ENCODE measurements around the gene ATXN7.

ATXN7 gene

GRCh38 chr3:64049136-64049535, 185.5 kb downstream of the ATXN7 start:
- DNase-seq (ENCODE audit: low read depth in 2 of 2): no peak

GRCh38 chr3:64049832-64050231, 186.2 kb downstream of the ATXN7 start:
- no peak for DNase-seq (ENCODE audit: low read depth in 2 of 2)

All from stimulated activated CD4-positive, alpha-beta T cell treated with anti-CD3 and anti-CD28 coated beads, Interleukin-12 subunit alpha, Interleukin-12 subunit beta, amount 100 ng/mL, for 24 hours (primary cell).